ENCODE measurements around the gene CADM2. TPM values are rescaled to one million over a fixed set of nuclear protein-coding genes. Genes with fewer than 3 reads are reported as not detected.

CADM2 gene
- total RNA-seq, 1 experiment from 2014 or later, result 1.3 TPM

- BruUV-seq (replicated peaks), result no TSS peak
- Mint-ChIP-seq H3K4me1 (ENCODE audit: low read depth, unreplicated experiment) (no peaks in the 10 kb centered on the region), H3K27me3 (ENCODE audit: unreplicated experiment) (no peaks in the 10 kb centered on the region), H3K27ac (ENCODE audit: unreplicated experiment) (no peak overlapping the region), H3K4me3 (ENCODE audit: low read depth, unreplicated experiment) (no peak overlapping the region), H3K9me3 (ENCODE audit: low read depth, unreplicated experiment) (no peaks in the 10 kb centered on the region), H3K36me3 (ENCODE audit: insufficient read depth, unreplicated experiment) (no peaks in the 10 kb centered on the region)
- CTCF ChIA-PET, result no interaction called here
- intact Hi-C loops (cut with micrococcal nuclease; ENCODE audit: unreplicated experiment), result no loop called here
- no peak for TF ChIP-seq CTCF (IDR thresholded peaks at IDR 0.05; ENCODE audit: unreplicated experiment)
- no peak for DNase-seq
Measured at GRCh38 chr3:84989102-84989501, 30.3 kb downstream of the CADM2 start.

GRCh38 chr3:84991422-84991900, 32.7 kb downstream of the CADM2 start:
- TF ChIP-seq CTCF (IDR thresholded peaks at IDR 0.05; ENCODE audit: unreplicated experiment), result no peak
- Mint-ChIP-seq H3K4me3 (ENCODE audit: low read depth, unreplicated experiment) (no peak overlapping the region), H3K27me3 (ENCODE audit: unreplicated experiment) (no peaks in the 10 kb centered on the region), H3K9me3 (ENCODE audit: low read depth, unreplicated experiment) (no peaks in the 10 kb centered on the region), H3K27ac (ENCODE audit: unreplicated experiment) (no peak overlapping the region), H3K4me1 (ENCODE audit: low read depth, unreplicated experiment) (no peaks in the 10 kb centered on the region), H3K36me3 (ENCODE audit: insufficient read depth, unreplicated experiment) (no peaks in the 10 kb centered on the region)
- intact Hi-C loops (cut with micrococcal nuclease; ENCODE audit: unreplicated experiment), result no loop called here
- no TSS peak for BruUV-seq (replicated peaks)
- CTCF ChIA-PET, result no interaction called here
- DNase-seq, result no peak

- Mint-ChIP-seq H3K9me3 (ENCODE audit: low read depth, unreplicated experiment) (no peaks in the 10 kb centered on the region), H3K27me3 (ENCODE audit: unreplicated experiment) (no peaks in the 10 kb centered on the region), H3K36me3 (ENCODE audit: insufficient read depth, unreplicated experiment) (no peaks in the 10 kb centered on the region), H3K4me3 (ENCODE audit: low read depth, unreplicated experiment) (no peak overlapping the region), H3K27ac (ENCODE audit: unreplicated experiment) (no peak overlapping the region), H3K4me1 (ENCODE audit: low read depth, unreplicated experiment) (no peaks in the 10 kb centered on the region)
- intact Hi-C loops (cut with micrococcal nuclease; ENCODE audit: unreplicated experiment), result no loop called here
- no TSS peak for BruUV-seq (replicated peaks)
- no peak for TF ChIP-seq CTCF (IDR thresholded peaks at IDR 0.05; ENCODE audit: unreplicated experiment)
- CTCF ChIA-PET, result no interaction called here
- DNase-seq, result no peak
Measured at GRCh38 chr3:84993956-84994355, 35.2 kb downstream of the CADM2 start.

- Mint-ChIP-seq H3K4me3 (ENCODE audit: low read depth, unreplicated experiment) (no peak overlapping the region), H3K27me3 (ENCODE audit: unreplicated experiment) (no peaks in the 10 kb centered on the region), H3K27ac (ENCODE audit: unreplicated experiment) (no peak overlapping the region), H3K4me1 (ENCODE audit: low read depth, unreplicated experiment) (no peaks in the 10 kb centered on the region), H3K36me3 (ENCODE audit: insufficient read depth, unreplicated experiment) (no peaks in the 10 kb centered on the region), H3K9me3 (ENCODE audit: low read depth, unreplicated experiment) (no peaks in the 10 kb centered on the region)
- CTCF ChIA-PET, result no interaction called here
- no peak for DNase-seq
- TF ChIP-seq CTCF (IDR thresholded peaks at IDR 0.05; ENCODE audit: unreplicated experiment), result no peak
- BruUV-seq (replicated peaks), result no TSS peak
- intact Hi-C loops (cut with micrococcal nuclease; ENCODE audit: unreplicated experiment), result no loop called here
Measured at GRCh38 chr3:84998545-84998944, 39.8 kb downstream of the CADM2 start.

Data from Calu3 (cell line).